H1 (cell line): ENCODE data around the gene RNF186. TPM values are rescaled to one million over a fixed set of nuclear protein-coding genes. Genes with fewer than 3 reads are reported as not detected.

Experiments used
- CTCF ChIA-PET: fragments of 300-600 bp; sonication (Branson Sonifier 250); formaldehyde crosslinking; loops from one replicate; lab custom pipeline; 2021; ENCODE audit not compliant: partially characterized antibody; lab: Charles Lee
- POLR2A ChIA-PET: fragments of 300-600 bp; sonication (Branson Sonifier 250); formaldehyde crosslinking; loops from one replicate; lab custom pipeline; 2021; ENCODE audit warnings: inconsistent platforms; ENCODE audit not compliant: partially characterized antibody; lab: Charles Lee
- DNase-seq, 2 experiments: peaks; one replicate each; pipeline versions ENCODE4 v3.0.0 to v3.0.0-alpha.2; 2010 to 2022; ENCODE audit warnings: low spot score in 2 of 2, low read depth in 1 of 2, mixed read lengths in 1 of 2
- FAIRE-seq: peaks from 2 replicates; lab custom pipeline; 2011; peaks lifted over from hg19 to GRCh38; lab: Jason Lieb, UNC
- H2AFZ ChIP-seq: 2 replicates; pipeline ENCODE4 v1.8.1; 2012; ENCODE audit warnings: low read length, inconsistent platforms
- H2AK5ac ChIP-seq: 2 replicates; pipeline ENCODE4 v1.6.1; 2013; ENCODE audit warnings: low read depth, low read length
- H2BK120ac ChIP-seq: replicated peaks from 2 replicates; pipeline ENCODE3; 2013; ENCODE audit warnings: low read depth, low read length, inconsistent platforms
- H2BK12ac ChIP-seq: 2 replicates; pipeline ENCODE4 v1.6.1; 2013; ENCODE audit warnings: low read depth, low read length
- H2BK15ac ChIP-seq: 2 replicates; pipeline ENCODE4 v1.6.1; 2013; ENCODE audit warnings: low read length
- H2BK20ac ChIP-seq: 2 replicates; pipeline ENCODE4 v1.6.1; 2013; ENCODE audit warnings: low read length
- H2BK5ac ChIP-seq: 2 replicates; pipeline ENCODE4 v1.6.1; 2013; ENCODE audit warnings: low read depth, low read length
- H3K14ac ChIP-seq: 2 replicates; pipeline ENCODE4 v1.6.1; 2013; ENCODE audit warnings: inconsistent platforms; ENCODE audit not compliant: insufficient read length
- H3K18ac ChIP-seq: 2 replicates; pipeline ENCODE4 v1.6.1; 2013; ENCODE audit warnings: low read length; ENCODE audit errors: extremely low read depth
- H3K23ac ChIP-seq: 2 replicates; pipeline ENCODE4 v1.6.1; 2013; ENCODE audit warnings: inconsistent platforms; ENCODE audit not compliant: insufficient read length
- H3K23me2 ChIP-seq: 2 replicates; pipeline ENCODE4 v1.6.1; 2013; ENCODE audit warnings: low read depth, low read length
- H3K27ac ChIP-seq: 2 replicates; pipeline ENCODE4 v1.6.1; 2011; ENCODE audit warnings: low read depth, low read length, inconsistent platforms
- H3K27me3 ChIP-seq, 4 experiments: replicated peaks in 1 of 4; 1 replicate in 1 of 4; 2 replicates in 3 of 4; pipeline versions ENCODE4 v1.6.1 to v1.8.1; 2011 to 2013; ENCODE audit warnings: low read length in 3 of 4, mild to moderate bottlenecking in 3 of 4, inconsistent platforms in 2 of 4, mixed read lengths in 2 of 4, moderate library complexity in 1 of 4; ENCODE audit not compliant: control insufficient read depth in 3 of 4, insufficient read depth in 3 of 4; ENCODE audit errors: extremely low read depth in 1 of 4
- H3K36me3 ChIP-seq, 4 experiments: 2 replicates each; pipeline versions ENCODE4 v1.6.1 to v1.8.1; 2011 to 2013; ENCODE audit warnings: mild to moderate bottlenecking in 4 of 4, low read length in 3 of 4, moderate library complexity in 2 of 4, control low read depth in 1 of 4, inconsistent platforms in 1 of 4; ENCODE audit not compliant: insufficient read depth in 4 of 4, control insufficient read depth in 2 of 4
- H3K4ac ChIP-seq: replicated peaks from 2 replicates; pipeline ENCODE3; 2013; ENCODE audit warnings: low read length, low read depth, mixed read lengths, inconsistent platforms; ENCODE audit not compliant: insufficient read length
- H3K4me1 ChIP-seq, 4 experiments: replicated peaks in 1 of 4; 1 replicate in 1 of 4; 2 replicates in 3 of 4; pipeline versions ENCODE4 v1.6.1 to v1.8.1; 2011 to 2013; ENCODE audit warnings: low read length in 3 of 4, inconsistent platforms in 2 of 4, mixed read lengths in 1 of 4; ENCODE audit not compliant: insufficient read depth in 4 of 4, control insufficient read depth in 3 of 4
- H3K4me2 ChIP-seq, 2 experiments: 2 replicates each; pipeline versions ENCODE4 v1.6.1 to v1.8.1; 2011 to 2013; ENCODE audit warnings: low read depth in 2 of 2, low read length in 2 of 2, control low read depth in 1 of 2, inconsistent platforms in 1 of 2, mild to moderate bottlenecking in 1 of 2; ENCODE audit not compliant: insufficient read depth in 1 of 2
- H3K4me3 ChIP-seq, 4 experiments: fragments of 200-600, 300-600 bp in 1 of 4; sonication (generic), shearing (Covaris generic), sonication (Bioruptor Twin) in 1 of 4; 2 replicates each; pipeline versions ENCODE4 v1.5.1 to v1.8.1; 2011 to 2016; ENCODE audit warnings: low read length in 4 of 4, low read depth in 3 of 4, control low read depth in 2 of 4, inconsistent platforms in 2 of 4, mild to moderate bottlenecking in 2 of 4, mixed read lengths in 1 of 4, moderate library complexity in 1 of 4; ENCODE audit not compliant: insufficient read depth in 2 of 4; ENCODE audit errors: extremely low read depth in 1 of 4
- H3K56ac ChIP-seq: replicated peaks from 2 replicates; pipeline ENCODE3; 2013; ENCODE audit warnings: low read depth, mild to moderate bottlenecking, mixed read lengths, low read length, inconsistent platforms; ENCODE audit not compliant: insufficient read length
- H3K79me1 ChIP-seq: 2 replicates; pipeline ENCODE4 v1.6.1; 2013; ENCODE audit warnings: low read depth, low read length, control low read depth
- H3K79me2 ChIP-seq, 2 experiments: 2 replicates each; pipeline versions ENCODE4 v1.6.1 to v1.8.1; 2012 to 2013; ENCODE audit warnings: low read length in 2 of 2, mild to moderate bottlenecking in 2 of 2, inconsistent platforms in 1 of 2; ENCODE audit not compliant: insufficient read depth in 2 of 2, control insufficient read depth in 1 of 2
- H3K9ac ChIP-seq, 4 experiments: replicated peaks in 1 of 4; 1 replicate in 1 of 4; 2 replicates in 3 of 4; pipeline versions ENCODE4 v1.6.1 to v1.8.1; 2011 to 2013; ENCODE audit warnings: low read depth in 3 of 4, low read length in 3 of 4, control low read depth in 2 of 4, mild to moderate bottlenecking in 2 of 4, moderate library complexity in 2 of 4, inconsistent platforms in 1 of 4; ENCODE audit errors: extremely low read depth in 1 of 4
- H3K9me3 ChIP-seq, 2 experiments: 2 replicates each; pipeline versions ENCODE4 v1.6.1 to v1.8.1; 2012 to 2013; ENCODE audit warnings: mild to moderate bottlenecking in 2 of 2, moderate library complexity in 2 of 2, control low read depth in 1 of 2, inconsistent platforms in 1 of 2, low read depth in 1 of 2, low read length in 1 of 2, mixed read lengths in 1 of 2; ENCODE audit not compliant: insufficient read depth in 2 of 2
- H4K20me1 ChIP-seq, 2 experiments: replicated peaks in 1 of 2; 2 replicates each; pipeline versions ENCODE3 to v1.8.1; 2011 to 2013; ENCODE audit warnings: inconsistent platforms in 2 of 2, low read length in 2 of 2, mild to moderate bottlenecking in 1 of 2; ENCODE audit not compliant: insufficient read depth in 2 of 2, control insufficient read depth in 1 of 2
- H4K5ac ChIP-seq: 2 replicates; pipeline ENCODE4 v1.6.1; 2013; ENCODE audit warnings: low read length, low read depth, mixed read lengths, inconsistent platforms; ENCODE audit not compliant: insufficient read length
- H4K8ac ChIP-seq: 2 replicates; pipeline ENCODE4 v1.8.0; 2013; ENCODE audit warnings: mild to moderate bottlenecking, moderate library complexity, low read length, inconsistent platforms; ENCODE audit not compliant: insufficient read depth; ENCODE audit errors: extremely low read depth
- H4K91ac ChIP-seq: replicated peaks from 2 replicates; pipeline ENCODE3; 2013; ENCODE audit warnings: low read length, mixed read lengths, inconsistent platforms; ENCODE audit not compliant: insufficient read length
- BCL11A ChIP-seq, 2 experiments: IDR thresholded peaks; one replicate each; pipeline ENCODE4 v1.6.1; 2011; ENCODE audit warnings: low read depth in 2 of 2, low read length in 2 of 2, mild to moderate bottlenecking in 2 of 2
- EGR1 ChIP-seq: IDR thresholded peaks from 2 replicates; pipeline ENCODE4 v1.6.1; 2011; ENCODE audit warnings: low read depth, low read length, borderline replicate concordance
- FOSL1 ChIP-seq: IDR thresholded peaks from 2 replicates; pipeline ENCODE4 v1.6.1; 2011; ENCODE audit warnings: mild to moderate bottlenecking, low read depth, low read length, moderate library complexity; ENCODE audit not compliant: insufficient read depth
- HDAC2 ChIP-seq, 2 experiments: fragments of 300-600 bp in 1 of 2; sonication (generic) in 1 of 2; IDR thresholded peaks; 2 replicates each; pipeline ENCODE4 v1.6.1; 2011 to 2012; ENCODE audit warnings: low read depth in 2 of 2, low read length in 2 of 2, mild to moderate bottlenecking in 2 of 2, moderate library complexity in 2 of 2, borderline replicate concordance in 1 of 2, inconsistent platforms in 1 of 2
- TAF1 ChIP-seq: IDR thresholded peaks from 2 replicates; pipeline ENCODE4 v1.6.1; 2011; ENCODE audit warnings: mild to moderate bottlenecking, low read depth, low read length
- WGBS, 2 experiments: shearing (Covaris generic) in 1 of 2; methylation state at CpG; one replicate each; pipeline versions ENCODE4 v1.1.6 to v1.1.7; 2013 to 2015; ENCODE audit warnings: low lambda C conversion rate in 2 of 2, mixed read lengths in 2 of 2, inconsistent platforms in 1 of 2, low coverage in 1 of 2, missing lambda C conversion rate in 1 of 2; ENCODE audit not compliant: insufficient replicate concordance in 2 of 2, insufficient coverage in 1 of 2, insufficient read length in 1 of 2; ENCODE audit errors: extremely low coverage in 1 of 2, missing lambda C conversion rate in 1 of 2; 5-methylcytosine and 5-hydroxymethylcytosine counted together
- polyA plus RNA-seq, 7 experiments: library from polyadenylated mRNA; depleted of rRNA in 3 of 7; stranded (reverse) in 5 of 7; unstranded in 2 of 7; fragments of >200 nt in 5 of 7; fragments of 200-250 nt in 2 of 7; gene quantifications; 1 replicate in 5 of 7; 2 replicates in 1 of 7; 4 replicates in 1 of 7; pipeline versions ENCODE4 v1.2.1 to v1.2.3, GENCODE V29; 2011 to 2013; ENCODE audit warnings: missing spikeins in 2 of 7, mixed read lengths in 2 of 7
- total RNA-seq: library from RNA; stranded (reverse); fragmentation: NEBNext Ultra II Directional; extraction: Animal tissue kit (Norgen Biotek cat#: 25700); gene quantifications from 2 replicates; pipeline ENCODE4 v1.2.1, GENCODE V29; 2021

RNF186 gene
- total and polyA plus RNA-seq, 2 of the 8 experiments (the other 6 are each of a cell fraction or from before 2014, with no cell fraction given), result not detected

- TF ChIP-seq FOSL1 (no peak), EGR1 (no peak), HDAC2 (IDR thresholded peaks at IDR 0.05; ENCODE audit: borderline replicate concordance in 1 of 2, low read depth in 2 of 2, low read length in 2 of 2) (no peak), TAF1 (no peak), BCL11A (IDR thresholded peaks at IDR 0.05; ENCODE audit: low read depth in 2 of 2, low read length in 2 of 2) (no peak)
- Histone ChIP-seq H2BK15ac (no peak overlapping the region), H3K14ac (no peak overlapping the region), H3K23me2 (no peaks in the 10 kb centered on the region), H4K5ac (no peak overlapping the region), H3K79me1 (no peaks in the 10 kb centered on the region), H3K23ac (no peak overlapping the region), H3K9ac (no peak overlapping the region), H2BK120ac (no peak overlapping the region), H3K4ac (no peak overlapping the region), H2AK5ac (no peak overlapping the region), H2BK20ac (no peak overlapping the region), H3K56ac (no peak overlapping the region), H4K91ac (no peak overlapping the region), H3K4me3 (no peak overlapping the region), H3K4me2 (no peak overlapping the region), H3K18ac (no peak overlapping the region), H3K9me3 (no peaks in the 10 kb centered on the region), H4K20me1 (no peaks in the 10 kb centered on the region), H2AFZ (no peak overlapping the region), H3K79me2 (no peaks in the 10 kb centered on the region), H3K36me3 (no peaks in the 10 kb centered on the region), H2BK12ac (no peak overlapping the region), H2BK5ac (no peak overlapping the region), H3K27me3 (no peaks in the 10 kb centered on the region; a peak in 2 of 7 replicates), H3K27ac (no peak overlapping the region), H4K8ac (no peak overlapping the region), H3K4me1 (no peaks in the 10 kb centered on the region; a peak in 3 of 7 replicates)
- POLR2A ChIA-PET, result no interaction called here
- CTCF ChIA-PET, result interaction anchor here (0.6 kb wide), 1 partner anchor 175 kb away, joined by 3 read pairs; no protein-coding TSS in a partner anchor
- DNase-seq (no peak), FAIRE-seq (no peak)
- WGBS, 2 experiments, result 89% methylated on average over 3 of the region's 3 CpGs; no CpG with 5 or more reads in 1 of the 2 experiments
These were observed 13.5 kb upstream of the RNF186 start for GRCh38 chr1:19828546-19828945.
